Hepatocyte (in vitro differentiated cells): ENCODE measurements around the gene TOP1. TPM values are rescaled to one million over a fixed set of nuclear protein-coding genes. Genes with fewer than 3 reads are reported as not detected.

ENCODE experiments used
- DNase-seq: peaks from one replicate; pipeline ENCODE4 v3.0.0-alpha.2; 2016; ENCODE audit warnings: low spot score
- H2AFZ ChIP-seq: fragments of 200-600 bp; sonication (generic); 2 replicates; pipeline ENCODE4 v1.6.0; 2016; ENCODE audit warnings: antibody characterized with exemption, mild to moderate bottlenecking
- H3K27ac ChIP-seq: fragments of 200-600 bp; sonication (generic); 2 replicates; pipeline ENCODE4 v1.5.1; 2016; ENCODE audit warnings: mild to moderate bottlenecking
- H3K27me3 ChIP-seq: fragments of 200-600 bp; sonication (generic); 2 replicates; pipeline ENCODE4 v1.6.1; 2016
- H3K36me3 ChIP-seq: fragments of 200-600 bp; sonication (generic); replicated peaks from 2 replicates; pipeline ENCODE4 v1.5.1; 2016; ENCODE audit warnings: low read depth; ENCODE audit not compliant: insufficient read depth
- H3K4me1 ChIP-seq: fragments of 200-600 bp; sonication (generic); 2 replicates; pipeline ENCODE4 v1.5.1; 2016; ENCODE audit warnings: mild to moderate bottlenecking, moderate library complexity; ENCODE audit not compliant: insufficient read depth
- H3K4me2 ChIP-seq: fragments of 200-600 bp; sonication (generic); 2 replicates; pipeline ENCODE4 v1.6.0; 2016
- H3K4me3 ChIP-seq: fragments of 200-600 bp; sonication (generic); 2 replicates; pipeline ENCODE4 v1.5.1; 2016; ENCODE audit warnings: mild to moderate bottlenecking
- H3K79me2 ChIP-seq: fragments of 200-600 bp; sonication (generic); 2 replicates; pipeline ENCODE4 v1.6.0; 2017; ENCODE audit warnings: mild to moderate bottlenecking
- H3K9me2 ChIP-seq: fragments of 200-600 bp; sonication (generic); replicated peaks from 2 replicates; pipeline ENCODE4 v1.6.0; 2017; ENCODE audit warnings: mild to moderate bottlenecking; ENCODE audit not compliant: insufficient read depth
- H3K9me3 ChIP-seq: fragments of 200-600 bp; sonication (generic); 2 replicates; pipeline ENCODE4 v1.5.1; 2016; ENCODE audit warnings: low read depth, mild to moderate bottlenecking
- H4K20me1 ChIP-seq: fragments of 200-600 bp; sonication (generic); 2 replicates; pipeline ENCODE4 v1.6.0; 2016; ENCODE audit warnings: mild to moderate bottlenecking; ENCODE audit not compliant: insufficient read depth, poor library complexity, severe bottlenecking
- EZH2 ChIP-seq: fragments of 200-600 bp; sonication (generic); IDR thresholded peaks from 2 replicates; pipeline ENCODE4 v1.6.1; 2016; ENCODE audit warnings: antibody characterized with exemption, mild to moderate bottlenecking, borderline replicate concordance
- EZH2phosphoT487 ChIP-seq: fragments of 200-600 bp; sonication (generic); IDR thresholded peaks from one replicate; pipeline ENCODE4 v1.6.1; 2018; ENCODE audit warnings: antibody characterized with exemption, mild to moderate bottlenecking, low read depth, moderate library complexity; ENCODE audit not compliant: unreplicated experiment, severe bottlenecking
- WGBS: methylation state at CpG from one replicate; pipeline ENCODE4 v1.1.6; 2016; ENCODE audit warnings: low lambda C conversion rate; ENCODE audit errors: missing lambda C conversion rate; 5-methylcytosine and 5-hydroxymethylcytosine counted together
- polyA plus RNA-seq: library from polyadenylated mRNA; unstranded; fragments of >200 nt; fragmentation: Nextera tagmentation; extraction: Ambion mirVana; gene quantifications from 2 replicates; pipeline ENCODE4 v1.2.1, GENCODE V29; 2016
- total RNA-seq: library from RNA; depleted of rRNA; stranded (reverse); fragments of >200 nt; gene quantifications from 2 replicates; pipeline ENCODE4 v1.2.3, GENCODE V29; 2014
- TF ChIP-seq, protein P1 (sequence below): fragments of 200-600 bp; sonication (generic); IDR thresholded peaks from 2 replicates; pipeline ENCODE4 v1.5.1; 2016; ENCODE audit warnings: antibody characterized with exemption, mild to moderate bottlenecking; ENCODE audit not compliant: poor library complexity

The TOP1 gene
- total and polyA plus RNA-seq, 2 experiments from 2014 or later, result 28.3 to 38.2 TPM

GRCh38 chr20:41046716-41047115 is 18.1 kb downstream of the TOP1 start:
- WGBS, result 73% methylated on average over 2 of the region's 2 CpGs
- no peak overlapping the region for H3K4me2 ChIP-seq
- no peak overlapping the region for H3K27ac ChIP-seq

GRCh38 chr20:41047279-41047974 is 18.8 kb downstream of the TOP1 start:
- no peaks in the 10 kb centered on the region for H3K9me2 ChIP-seq
- H3K4me1 ChIP-seq, result peaks cover 62% of the 10 kb centered on the region
- WGBS, result 63% methylated on average over 5 of the region's 5 CpGs
- H3K9me3 ChIP-seq, result no peaks in the 10 kb centered on the region
- H3K36me3 ChIP-seq, result no peaks in the 10 kb centered on the region
- peaks cover 100% of the 10 kb centered on the region for H4K20me1 ChIP-seq
- H3K4me3 ChIP-seq, result no peak overlapping the region
- peak overlapping the region; percentile 60 for H3K4me2 ChIP-seq
- TF ChIP-seq EZH2phosphoT487 (no peak), EZH2 (no peak)
- TF ChIP-seq, protein P1, sequence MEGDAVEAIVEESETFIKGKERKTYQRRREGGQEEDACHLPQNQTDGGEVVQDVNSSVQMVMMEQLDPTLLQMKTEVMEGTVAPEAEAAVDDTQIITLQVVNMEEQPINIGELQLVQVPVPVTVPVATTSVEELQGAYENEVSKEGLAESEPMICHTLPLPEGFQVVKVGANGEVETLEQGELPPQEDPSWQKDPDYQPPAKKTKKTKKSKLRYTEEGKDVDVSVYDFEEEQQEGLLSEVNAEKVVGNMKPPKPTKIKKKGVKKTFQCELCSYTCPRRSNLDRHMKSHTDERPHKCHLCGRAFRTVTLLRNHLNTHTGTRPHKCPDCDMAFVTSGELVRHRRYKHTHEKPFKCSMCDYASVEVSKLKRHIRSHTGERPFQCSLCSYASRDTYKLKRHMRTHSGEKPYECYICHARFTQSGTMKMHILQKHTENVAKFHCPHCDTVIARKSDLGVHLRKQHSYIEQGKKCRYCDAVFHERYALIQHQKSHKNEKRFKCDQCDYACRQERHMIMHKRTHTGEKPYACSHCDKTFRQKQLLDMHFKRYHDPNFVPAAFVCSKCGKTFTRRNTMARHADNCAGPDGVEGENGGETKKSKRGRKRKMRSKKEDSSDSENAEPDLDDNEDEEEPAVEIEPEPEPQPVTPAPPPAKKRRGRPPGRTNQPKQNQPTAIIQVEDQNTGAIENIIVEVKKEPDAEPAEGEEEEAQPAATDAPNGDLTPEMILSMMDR, result no peak
- H2AFZ ChIP-seq, result no peak overlapping the region
- DNase-seq, result no peak
- peaks cover 100% of the 10 kb centered on the region for H3K79me2 ChIP-seq
- H3K27me3 ChIP-seq, result no peaks in the 10 kb centered on the region
- peak overlapping the region; percentile 4 for H3K27ac ChIP-seq

More at GRCh38 chr20:41046716-41047115, 18.1 kb downstream of the TOP1 start:
- Histone ChIP-seq H4K20me1 (peaks cover 100% of the 10 kb centered on the region), H3K79me2 (peaks cover 100% of the 10 kb centered on the region), H3K27me3 (no peaks in the 10 kb centered on the region), H2AFZ (no peak overlapping the region), H3K36me3 (no peaks in the 10 kb centered on the region), H3K4me1 (peaks cover 56% of the 10 kb centered on the region), H3K9me2 (no peaks in the 10 kb centered on the region), H3K4me3 (no peak overlapping the region), H3K9me3 (no peaks in the 10 kb centered on the region)
- TF ChIP-seq EZH2, result no peak
- no peak for TF ChIP-seq EZH2phosphoT487
- TF ChIP-seq, protein P1, result no peak
- DNase-seq, result no peak

- no peak overlapping the region for H2AFZ ChIP-seq
- no peaks in the 10 kb centered on the region for H3K36me3 ChIP-seq
- H3K27ac ChIP-seq, result peak overlapping the region; percentile 20
- H3K4me2 ChIP-seq, result peak overlapping the region; percentile 60
- H3K79me2 ChIP-seq, result peaks cover 100% of the 10 kb centered on the region
- peaks cover 100% of the 10 kb centered on the region for H4K20me1 ChIP-seq
- H3K27me3 ChIP-seq, result no peaks in the 10 kb centered on the region
- no peaks in the 10 kb centered on the region for H3K9me3 ChIP-seq
- WGBS, result 48% methylated on average over 1 of the region's 1 CpG
- DNase-seq, result no peak
- no peak overlapping the region for H3K4me3 ChIP-seq
- TF ChIP-seq EZH2phosphoT487 (no peak), EZH2 (no peak)
- TF ChIP-seq, protein P1, result no peak
- H3K4me1 ChIP-seq, result peaks cover 66% of the 10 kb centered on the region
- H3K9me2 ChIP-seq, result no peaks in the 10 kb centered on the region
Measured at GRCh38 chr20:41047975-41048305, 19.3 kb downstream of the TOP1 start.
